Testis (tissue), 3 donors: Measurements from ENCODE around the gene TSC22D2. TPM values are rescaled to one million over a fixed set of nuclear protein-coding genes. Genes with fewer than 3 reads are reported as not detected.

Experiments
- DNase-seq: peaks from one replicate; pipeline ENCODE4 v3.0.0-alpha.2; 2019
- H3K27ac ChIP-seq, 2 donors: fragments of 200-600 bp; sonication (generic); one replicate each; pipeline ENCODE4 v1.5.1; 2019
- H3K27me3 ChIP-seq: fragments of 200-600 bp; sonication (generic); one replicate; pipeline ENCODE4 v1.5.1; 2019
- H3K36me3 ChIP-seq: fragments of 200-600 bp; sonication (generic); one replicate; pipeline ENCODE4 v1.5.1; 2017; ENCODE audit warnings: low read depth; ENCODE audit errors: missing control alignments
- H3K4me1 ChIP-seq: fragments of 200-600 bp; sonication (generic); one replicate; pipeline ENCODE4 v1.5.1; 2019
- H3K4me3 ChIP-seq, 2 donors: fragments of 200-600 bp; sonication (generic); one replicate each; pipeline ENCODE4 v1.5.1; 2017 to 2019
- H3K9me3 ChIP-seq: fragments of 200-600 bp; sonication (generic); one replicate; pipeline ENCODE4 v1.5.1; 2017
- CTCF ChIP-seq, 3 experiments: fragments of 450-650 bp in 2 of 3; fragments of 200-600 bp in 1 of 3; sonication (generic) in 1 of 3; IDR thresholded peaks; one replicate each; pipeline ENCODE4 v1.5.1; 2016 to 2019; ENCODE audit warnings: antibody characterized with exemption in 3 of 3, mild to moderate bottlenecking in 2 of 3, moderate library complexity in 1 of 3
- POLR2A ChIP-seq: fragments of 450-650 bp; IDR thresholded peaks from one replicate; pipeline ENCODE4 v1.6.1; 2017; ENCODE audit warnings: antibody characterized with exemption, mild to moderate bottlenecking, moderate library complexity
- WGBS, 2 donors: methylation state at CpG; one replicate each; pipeline ENCODE4 v1.1.5; 2018; 5-methylcytosine and 5-hydroxymethylcytosine counted together
- intact Hi-C: fragments of 100-400 bp; cut with DNase I; formaldehyde crosslinking; loops from one replicate; pipeline ENCODE4 v1.15.1; 2023; ENCODE audit warnings: low total_unique reads
- polyA plus RNA-seq: library from polyadenylated mRNA; stranded (reverse); fragments of 350-450 nt; fragmentation: Illumina TruSeq; extraction: RNeasy Lipid Tissue Mini Kit (QIAGEN cat#74804); gene quantifications from one replicate; pipeline ENCODE4 v1.2.3, GENCODE V29; 2014; ENCODE audit warnings: low read depth, low replicate concordance; ENCODE audit not compliant: insufficient read depth
- total RNA-seq, 2 donors: library from RNA; depleted of rRNA; stranded (reverse); fragments of >200 nt; gene quantifications; one replicate each; pipeline ENCODE4 v1.2.3, GENCODE V29; 2016

The TSC22D2 gene
- total and polyA plus RNA-seq, 3 donors from 2014 or later = 37.7 to 47.0 (median 43.7) TPM

GRCh38 chr3:150429767-150430671 lies 21.9 kb downstream of the TSC22D2 start:
- Histone ChIP-seq H3K4me1 (no peaks in the 10 kb centered on the region), H3K9me3 (no peaks in the 10 kb centered on the region), H3K36me3 (no peaks in the 10 kb centered on the region), H3K27ac (no peak overlapping the region), H3K4me3 (no peak overlapping the region), H3K27me3 (no peaks in the 10 kb centered on the region)
- TF ChIP-seq POLR2A (no peak), CTCF (IDR thresholded peaks at IDR 0.05) (no peak)
- no peak for DNase-seq
- intact Hi-C loops = no loop called here
- WGBS, 2 donors = 45 to 48% methylated on average over 2 of the region's 2 CpGs

GRCh38 chr3:150433347-150433746 lies 25.2 kb downstream of the TSC22D2 start:
- no peak overlapping the region for H3K4me3 ChIP-seq
- H3K9me3 ChIP-seq = no peaks in the 10 kb centered on the region
- intact Hi-C loops = no loop called here
- no peak for DNase-seq
- 70 to 81% methylated on average over 5 of the region's 5 CpGs for WGBS, 2 donors
- no peaks in the 10 kb centered on the region for H3K36me3 ChIP-seq
- TF ChIP-seq POLR2A (no peak), CTCF (IDR thresholded peaks at IDR 0.05) (no peak)
- H3K27ac ChIP-seq = no peak overlapping the region
- H3K4me1 ChIP-seq = no peaks in the 10 kb centered on the region
- no peaks in the 10 kb centered on the region for H3K27me3 ChIP-seq

- intact Hi-C loops = no loop called here
- WGBS, 2 donors = 76 to 80% methylated on average over 4 of the region's 4 CpGs
- no peak overlapping the region for H3K4me3 ChIP-seq
- H3K4me1 ChIP-seq = no peaks in the 10 kb centered on the region
- no peaks in the 10 kb centered on the region for H3K9me3 ChIP-seq
- TF ChIP-seq POLR2A (no peak), CTCF (IDR thresholded peaks at IDR 0.05) (no peak)
- DNase-seq = no peak
- H3K27ac ChIP-seq = no peak overlapping the region
- H3K36me3 ChIP-seq = no peaks in the 10 kb centered on the region
- H3K27me3 ChIP-seq = no peaks in the 10 kb centered on the region
Measured at GRCh38 chr3:150434234-150434633, 26.1 kb downstream of the TSC22D2 start.

- no peak for DNase-seq
- intact Hi-C loops = no loop called here
- H3K9me3 ChIP-seq = no peaks in the 10 kb centered on the region
- H3K4me3 ChIP-seq = no peak overlapping the region
- H3K4me1 ChIP-seq = no peaks in the 10 kb centered on the region
- H3K27me3 ChIP-seq = no peaks in the 10 kb centered on the region
- H3K36me3 ChIP-seq = no peaks in the 10 kb centered on the region
- no peak overlapping the region for H3K27ac ChIP-seq
- TF ChIP-seq CTCF (IDR thresholded peaks at IDR 0.05) (no peak), POLR2A (no peak)
- WGBS, 2 donors = 64 to 67% methylated on average over 5 of the region's 5 CpGs
Measured at GRCh38 chr3:150436161-150436560, 28.1 kb downstream of the TSC22D2 start.

- intact Hi-C loops = no loop called here
- Histone ChIP-seq H3K36me3 (no peaks in the 10 kb centered on the region), H3K4me3 (no peak overlapping the region), H3K27ac (no peak overlapping the region), H3K9me3 (no peaks in the 10 kb centered on the region), H3K27me3 (no peaks in the 10 kb centered on the region), H3K4me1 (no peaks in the 10 kb centered on the region)
- no peak for DNase-seq
- TF ChIP-seq CTCF (IDR thresholded peaks at IDR 0.05) (no peak), POLR2A (no peak)
- 83 to 84% methylated on average over 3 of the region's 3 CpGs for WGBS, 2 donors
Measured at GRCh38 chr3:150439657-150440056, 31.6 kb downstream of the TSC22D2 start.
